Skeletal muscle satellite cell (primary cell): ENCODE results near the gene NRP1.

Source experiments
- H3K27me3 ChIP-seq: 2 replicates; pipeline ENCODE4 v1.7.0; 2013; ENCODE audit warnings: low read length; ENCODE audit not compliant: control insufficient read depth, insufficient read depth
- H3K36me3 ChIP-seq: 2 replicates; pipeline ENCODE4 v1.7.0; 2013; ENCODE audit warnings: mild to moderate bottlenecking, control low read depth, low read length; ENCODE audit not compliant: insufficient read depth
- H3K4me1 ChIP-seq: 2 replicates; pipeline ENCODE4 v1.7.0; 2013; ENCODE audit warnings: low read length; ENCODE audit not compliant: control insufficient read depth, insufficient read depth
- H3K4me2 ChIP-seq: 2 replicates; pipeline ENCODE4 v1.7.0; 2013; ENCODE audit warnings: mild to moderate bottlenecking, low read length
- H3K4me3 ChIP-seq: 2 replicates; pipeline ENCODE4 v1.7.0; 2013; ENCODE audit warnings: low read length
- H3K9ac ChIP-seq: 2 replicates; pipeline ENCODE4 v1.7.0; 2013; ENCODE audit warnings: mild to moderate bottlenecking, low read depth, low read length, moderate library complexity
- H3K9me3 ChIP-seq: replicated peaks from 2 replicates; pipeline ENCODE4 v1.7.0; 2013; ENCODE audit warnings: mild to moderate bottlenecking, control low read depth, low read length

NRP1 gene

DNA sequence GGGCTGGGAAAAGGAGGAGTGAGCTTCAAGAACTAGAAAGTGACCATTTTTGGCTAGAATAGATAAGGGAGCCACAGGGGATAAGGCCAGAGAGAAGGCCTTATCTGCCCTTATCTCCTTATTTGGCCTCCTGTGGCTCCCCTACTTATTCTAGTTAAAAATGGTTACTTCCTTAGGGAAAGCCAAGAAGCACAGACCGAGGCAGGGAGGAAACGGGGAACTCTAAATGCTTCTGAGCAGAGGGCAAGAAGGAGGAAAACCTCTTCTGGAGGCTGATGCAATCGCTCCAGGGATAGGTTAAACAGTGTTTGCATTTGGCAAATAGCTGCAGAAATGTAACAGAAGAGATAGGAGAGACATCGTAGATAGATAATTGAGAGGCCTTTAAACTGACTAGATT lies 18.6 kb downstream of the NRP1 start:
- H3K27me3 ChIP-seq, result no peaks in the 10 kb centered on the region
- no peak overlapping the region for H3K4me2 ChIP-seq
- H3K36me3 ChIP-seq, result peaks cover 75% of the 10 kb centered on the region
- H3K9ac ChIP-seq, result no peak overlapping the region
- no peaks in the 10 kb centered on the region for H3K9me3 ChIP-seq
- no peaks in the 10 kb centered on the region for H3K4me1 ChIP-seq
- no peak overlapping the region for H3K4me3 ChIP-seq

DNA sequence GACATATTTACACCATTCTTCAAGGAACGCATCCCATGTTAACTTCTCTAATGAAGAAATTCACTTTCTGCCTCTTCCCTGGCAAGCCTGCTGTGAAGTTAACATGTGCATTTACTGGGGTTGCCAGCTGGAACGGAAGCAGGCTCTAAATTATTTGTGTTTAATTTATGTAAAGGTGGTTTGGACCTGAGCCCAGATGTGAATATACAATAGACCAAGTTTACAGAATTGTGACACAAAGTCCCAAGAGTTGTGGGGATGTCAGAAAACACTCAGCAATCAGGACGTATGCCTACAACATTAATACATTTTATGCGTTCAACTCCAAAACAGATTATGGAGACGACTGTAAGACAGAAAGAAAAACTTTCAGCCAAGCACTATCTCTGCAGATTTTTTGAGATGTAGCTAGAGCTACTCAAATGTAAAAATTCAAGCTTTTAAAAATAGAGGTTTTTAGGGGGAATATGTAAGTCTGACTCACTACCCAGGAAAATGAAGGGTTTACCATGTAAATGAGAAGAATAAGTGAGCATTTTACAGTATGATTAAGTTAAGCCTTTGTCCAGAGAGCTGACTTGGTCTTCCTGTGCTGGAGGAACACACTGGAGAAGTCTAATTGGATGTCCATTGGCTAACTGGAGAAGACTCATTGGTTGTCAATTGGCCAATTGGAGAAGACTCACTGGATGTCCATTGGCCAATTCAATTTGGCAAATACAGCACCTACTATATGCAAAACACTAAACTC lies 19.5 kb downstream of the NRP1 start:
- no peak overlapping the region for H3K9ac ChIP-seq
- H3K9me3 ChIP-seq, result no peaks in the 10 kb centered on the region
- H3K4me3 ChIP-seq, result no peak overlapping the region
- H3K36me3 ChIP-seq, result peaks cover 72% of the 10 kb centered on the region
- no peaks in the 10 kb centered on the region for H3K27me3 ChIP-seq
- H3K4me2 ChIP-seq, result no peak overlapping the region
- no peaks in the 10 kb centered on the region for H3K4me1 ChIP-seq

DNA sequence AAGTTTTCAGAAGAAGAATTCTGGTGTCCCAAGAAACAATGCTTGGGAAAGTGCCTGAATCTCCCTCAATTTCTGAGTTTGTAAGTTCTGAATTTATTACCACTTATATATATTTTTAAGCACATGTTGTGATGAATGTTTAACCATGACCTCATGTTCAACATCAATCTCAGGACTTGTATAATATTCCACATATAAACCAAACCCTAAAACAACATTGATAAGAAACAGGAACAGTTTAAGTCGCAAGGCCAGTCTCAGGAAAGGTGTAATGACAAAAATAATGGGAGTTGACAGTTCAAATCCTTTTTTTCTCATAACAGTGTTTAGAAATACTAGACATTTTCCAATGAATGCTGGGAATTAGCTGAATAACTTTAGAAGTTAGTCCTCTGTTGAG lies 22.8 kb downstream of the NRP1 start:
- H3K4me2 ChIP-seq, result no peak overlapping the region
- no peaks in the 10 kb centered on the region for H3K27me3 ChIP-seq
- H3K9ac ChIP-seq, result no peak overlapping the region
- no peak overlapping the region for H3K4me3 ChIP-seq
- no peaks in the 10 kb centered on the region for H3K9me3 ChIP-seq
- peaks cover 6% of the 10 kb centered on the region for H3K4me1 ChIP-seq
- H3K36me3 ChIP-seq, result peaks cover 66% of the 10 kb centered on the region

DNA sequence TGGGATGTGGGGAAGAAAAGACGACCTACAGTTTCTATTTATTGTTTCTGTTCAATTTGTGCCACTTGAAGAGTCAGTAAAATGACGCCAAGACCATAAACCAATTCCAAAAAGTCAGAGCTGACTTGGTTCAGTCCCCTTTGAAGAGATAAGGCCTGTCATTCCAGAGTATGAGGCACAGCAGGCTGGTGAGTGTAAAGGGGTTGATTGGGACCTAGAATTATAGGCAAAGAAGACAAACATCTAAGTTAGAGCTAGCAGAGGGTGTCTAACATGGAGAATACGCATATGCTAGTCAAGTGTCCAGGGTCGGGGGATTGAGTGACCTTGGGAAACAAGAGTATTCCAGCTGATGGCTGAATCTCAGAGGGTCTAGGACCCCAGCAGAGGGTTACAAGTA lies 23.6 kb downstream of the NRP1 start:
- no peak overlapping the region for H3K4me3 ChIP-seq
- H3K36me3 ChIP-seq, result peaks cover 66% of the 10 kb centered on the region
- no peak overlapping the region for H3K9ac ChIP-seq
- no peaks in the 10 kb centered on the region for H3K9me3 ChIP-seq
- no peak overlapping the region for H3K4me2 ChIP-seq
- peaks cover 14% of the 10 kb centered on the region for H3K4me1 ChIP-seq
- no peaks in the 10 kb centered on the region for H3K27me3 ChIP-seq

DNA sequence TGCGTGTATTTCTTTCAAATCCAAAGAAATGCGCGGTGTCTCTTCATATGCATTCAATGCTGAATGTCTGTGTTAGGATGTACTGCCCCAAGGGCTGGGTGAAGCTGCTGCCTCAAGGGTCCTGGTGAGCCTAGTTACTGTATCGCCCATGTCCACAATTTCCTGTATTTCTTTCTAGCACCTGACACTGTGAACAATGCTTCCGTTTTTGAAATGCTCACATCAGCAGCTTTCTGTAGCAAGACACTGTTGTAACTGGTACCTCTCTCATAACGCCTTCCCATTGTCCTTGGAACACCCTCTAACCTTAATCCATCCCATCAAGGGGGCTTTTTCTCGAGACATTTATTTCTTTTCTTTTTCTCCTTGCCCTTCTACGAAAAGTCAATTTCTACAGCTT lies 25.1 kb downstream of the NRP1 start:
- no peak overlapping the region for H3K4me3 ChIP-seq
- H3K9me3 ChIP-seq, result no peaks in the 10 kb centered on the region
- peaks cover 18% of the 10 kb centered on the region for H3K4me1 ChIP-seq
- H3K36me3 ChIP-seq, result peaks cover 64% of the 10 kb centered on the region
- no peak overlapping the region for H3K9ac ChIP-seq
- no peaks in the 10 kb centered on the region for H3K27me3 ChIP-seq
- H3K4me2 ChIP-seq, result no peak overlapping the region

- peaks cover 61% of the 10 kb centered on the region for H3K36me3 ChIP-seq
- H3K9me3 ChIP-seq, result no peaks in the 10 kb centered on the region
- no peak overlapping the region for H3K4me2 ChIP-seq
- no peak overlapping the region for H3K9ac ChIP-seq
- peaks cover 20% of the 10 kb centered on the region for H3K4me1 ChIP-seq
- H3K4me3 ChIP-seq, result no peak overlapping the region
- H3K27me3 ChIP-seq, result no peaks in the 10 kb centered on the region
These were observed 26.6 kb downstream of the NRP1 start for GRCh38 chr10:33307835-33308234.

GRCh38 chr10:33306701-33307519 lies 27.6 kb downstream of the NRP1 start:
- Histone ChIP-seq H3K9ac (no peak overlapping the region), H3K27me3 (no peaks in the 10 kb centered on the region), H3K36me3 (peaks cover 61% of the 10 kb centered on the region)

GRCh38 chr10:33306126-33306525 lies 28.3 kb downstream of the NRP1 start:
- no peaks in the 10 kb centered on the region for H3K9me3 ChIP-seq
- peaks cover 23% of the 10 kb centered on the region for H3K4me1 ChIP-seq
- H3K4me2 ChIP-seq, result no peak overlapping the region
- H3K9ac ChIP-seq, result no peak overlapping the region
- peaks cover 61% of the 10 kb centered on the region for H3K36me3 ChIP-seq
- H3K27me3 ChIP-seq, result no peaks in the 10 kb centered on the region
- no peak overlapping the region for H3K4me3 ChIP-seq

More at GRCh38 chr10:33306701-33307519, 27.6 kb downstream of the NRP1 start:
- H3K9me3 ChIP-seq, result no peaks in the 10 kb centered on the region
- peaks cover 23% of the 10 kb centered on the region for H3K4me1 ChIP-seq
- peak overlapping the region; percentile 40 for H3K4me2 ChIP-seq
- no peak overlapping the region for H3K4me3 ChIP-seq

DNA sequence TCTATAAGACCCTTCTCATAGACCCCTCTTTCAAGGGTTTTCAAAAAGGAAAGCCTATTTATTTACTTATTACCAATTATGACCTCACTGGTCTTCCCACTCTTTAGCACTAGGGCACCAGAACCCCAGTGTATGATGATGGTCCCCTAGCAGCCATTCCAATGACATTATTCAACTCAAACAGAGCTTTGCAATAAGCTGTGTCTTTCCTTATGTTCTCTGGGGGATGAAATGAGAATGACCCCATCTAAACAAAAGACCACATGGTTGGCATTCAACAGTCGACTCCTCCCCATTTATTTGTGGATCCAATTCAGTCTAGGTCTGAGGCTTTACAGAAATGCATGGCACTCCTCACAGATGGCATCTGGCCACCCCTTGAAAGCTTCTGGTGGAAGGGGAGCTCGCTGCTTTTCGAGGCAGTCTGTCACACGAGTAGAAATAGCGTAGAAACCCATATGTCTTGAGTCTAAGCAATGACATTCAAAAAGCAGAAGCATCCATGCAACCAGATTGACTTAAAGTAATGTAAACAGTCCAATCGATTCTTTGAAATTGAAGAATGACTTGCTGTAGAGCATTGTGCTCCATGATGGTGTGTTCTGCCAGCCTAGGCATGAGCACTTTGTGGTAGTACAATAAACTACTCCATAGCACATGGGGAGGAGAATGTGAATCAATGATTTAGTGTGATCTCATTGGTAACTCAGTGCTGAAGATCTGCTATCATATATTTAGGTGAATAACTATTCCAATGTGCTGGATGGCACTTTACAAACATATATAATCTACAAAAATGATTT lies 29.8 kb downstream of the NRP1 start:
- no peaks in the 10 kb centered on the region for H3K9me3 ChIP-seq
- no peak overlapping the region for H3K4me2 ChIP-seq
- no peak overlapping the region for H3K9ac ChIP-seq
- H3K36me3 ChIP-seq, result peaks cover 68% of the 10 kb centered on the region
- no peak overlapping the region for H3K4me3 ChIP-seq
- H3K4me1 ChIP-seq, result peaks cover 23% of the 10 kb centered on the region
- no peaks in the 10 kb centered on the region for H3K27me3 ChIP-seq

GRCh38 chr10:33303988-33304387 lies 30.5 kb downstream of the NRP1 start:
- H3K9me3 ChIP-seq, result no peaks in the 10 kb centered on the region
- no peak overlapping the region for H3K4me2 ChIP-seq
- peaks cover 25% of the 10 kb centered on the region for H3K4me1 ChIP-seq
- H3K27me3 ChIP-seq, result no peaks in the 10 kb centered on the region
- H3K9ac ChIP-seq, result no peak overlapping the region
- peaks cover 67% of the 10 kb centered on the region for H3K36me3 ChIP-seq
- no peak overlapping the region for H3K4me3 ChIP-seq

- H3K4me1 ChIP-seq, result peaks cover 31% of the 10 kb centered on the region
- no peaks in the 10 kb centered on the region for H3K9me3 ChIP-seq
- H3K4me3 ChIP-seq, result no peak overlapping the region
- no peaks in the 10 kb centered on the region for H3K27me3 ChIP-seq
- no peak overlapping the region for H3K9ac ChIP-seq
- H3K4me2 ChIP-seq, result no peak overlapping the region
- peaks cover 74% of the 10 kb centered on the region for H3K36me3 ChIP-seq
These were observed 32.1 kb downstream of the NRP1 start for GRCh38 chr10:33302208-33302829.
